Measurements from ENCODE around the gene CLDN1.

Gene CLDN1

GRCh38 chr3:190333961-190334360 lies 11.7 kb upstream of the CLDN1 start:
- no peak for DNase-seq (ENCODE audit: low read depth in 3 of 3)

GRCh38 chr3:190330936-190331734 lies 8.9 kb upstream of the CLDN1 start:
- DNase-seq (ENCODE audit: low read depth in 3 of 3): no peak

GRCh38 chr3:190326930-190327329 lies 4.7 kb upstream of the CLDN1 start:
- DNase-seq (ENCODE audit: low read depth in 3 of 3): no peak

GRCh38 chr3:190326361-190326760 lies 4.1 kb upstream of the CLDN1 start:
- DNase-seq (ENCODE audit: low read depth in 3 of 3): no peak

GRCh38 chr3:190325923-190326322 lies 3.7 kb upstream of the CLDN1 start:
- no peak for DNase-seq (ENCODE audit: low read depth in 3 of 3)

- no peak for DNase-seq (ENCODE audit: low read depth in 3 of 3)
Measured at GRCh38 chr3:190323246-190323626, 990 bp upstream of the CLDN1 start.

GRCh38 chr3:190322604-190323245 lies 479 bp upstream of the CLDN1 start:
- DNase-seq (ENCODE audit: low read depth in 3 of 3): no peak

- DNase-seq (ENCODE audit: low read depth in 3 of 3): no peak
Measured at GRCh38 chr3:190320594-190321362, 1.5 kb downstream of the CLDN1 start.

- peak; percentile 29 to 57 (median 37) for DNase-seq (ENCODE audit: low read depth in 3 of 3)
Measured at GRCh38 chr3:190319660-190320059, 2.6 kb downstream of the CLDN1 start.

GRCh38 chr3:190318666-190319065 lies 3.6 kb downstream of the CLDN1 start:
- no peak for DNase-seq (ENCODE audit: low read depth in 3 of 3)

- DNase-seq (ENCODE audit: low read depth in 3 of 3): no peak
Measured at GRCh38 chr3:190314741-190315140, 7.5 kb downstream of the CLDN1 start.

GRCh38 chr3:190309414-190309813 lies 12.8 kb downstream of the CLDN1 start:
- DNase-seq (ENCODE audit: low read depth in 3 of 3): no peak

GRCh38 chr3:190308154-190308553 lies 14.1 kb downstream of the CLDN1 start:
- no peak for DNase-seq (ENCODE audit: low read depth in 3 of 3)

GRCh38 chr3:190307164-190307545 lies 15.1 kb downstream of the CLDN1 start:
- no peak for DNase-seq (ENCODE audit: low read depth in 3 of 3)

GRCh38 chr3:190306513-190307163 lies 15.6 kb downstream of the CLDN1 start:
- DNase-seq (ENCODE audit: low read depth in 3 of 3): no peak

GRCh38 chr3:190306026-190306425 lies 16.2 kb downstream of the CLDN1 start:
- no peak for DNase-seq (ENCODE audit: low read depth in 3 of 3)

- no peak for DNase-seq (ENCODE audit: low read depth in 3 of 3)
Measured at GRCh38 chr3:190305406-190305805, 16.8 kb downstream of the CLDN1 start.

GRCh38 chr3:190303884-190304283 lies 18.4 kb downstream of the CLDN1 start:
- no peak for DNase-seq (ENCODE audit: low read depth in 3 of 3)

GRCh38 chr3:190302212-190302867 lies 19.9 kb downstream of the CLDN1 start:
- DNase-seq (ENCODE audit: low read depth in 3 of 3): no peak

- DNase-seq (ENCODE audit: low read depth in 3 of 3): no peak
Measured at GRCh38 chr3:190301591-190301990, 20.7 kb downstream of the CLDN1 start.

GRCh38 chr3:190299969-190300368 lies 22.3 kb downstream of the CLDN1 start:
- DNase-seq (ENCODE audit: low read depth in 3 of 3): no peak

GRCh38 chr3:190294030-190294429 lies 28.2 kb downstream of the CLDN1 start:
- DNase-seq (ENCODE audit: low read depth in 3 of 3): no peak

Measured in stimulated activated CD4-positive, alpha-beta T cell treated with anti-CD3 and anti-CD28 coated beads, TNF-alpha, amount 100 ng/mL, for 24 hours (primary cell).